CD4-positive, CD25-positive, alpha-beta regulatory T cell (primary cell): ENCODE results near the gene SLC39A7. TPM values are rescaled to one million over a fixed set of nuclear protein-coding genes. Genes with fewer than 3 reads are reported as not detected.

ENCODE experiments used
- ATAC-seq, 2 donors: fragments of 150-1000 bp; cut with Tn5 transposase; one replicate each; pipeline ENCODE4 v1.10.0; 2021; ENCODE audit warnings: low read depth in 2 of 2, moderate number of reproducible peaks in 2 of 2, moderate library complexity in 1 of 2
- DNase-seq, 3 donors: peaks; one replicate each; pipeline versions ENCODE4 v3.0.0 to v3.0.0-alpha.2; 2012 to 2022; ENCODE audit warnings: mixed read lengths in 1 of 3
- H3K27ac ChIP-seq: one replicate; pipeline ENCODE4 v1.7.0; 2013; ENCODE audit warnings: mild to moderate bottlenecking, low read length; ENCODE audit not compliant: insufficient read depth, poor library complexity, severe bottlenecking
- H3K27me3 ChIP-seq: one replicate; pipeline ENCODE4 v1.7.0; 2013; ENCODE audit warnings: low read length; ENCODE audit not compliant: control insufficient read depth, insufficient read depth
- H3K36me3 ChIP-seq: one replicate; pipeline ENCODE4 v1.7.0; 2013; ENCODE audit warnings: mild to moderate bottlenecking, low read length, moderate library complexity; ENCODE audit not compliant: control insufficient read depth, insufficient read depth
- H3K4me1 ChIP-seq: 2 replicates; pipeline ENCODE4 v1.7.0; 2013; ENCODE audit warnings: mild to moderate bottlenecking, low read length; ENCODE audit not compliant: insufficient read depth, control insufficient read depth, poor library complexity, severe bottlenecking
- H3K4me3 ChIP-seq: one replicate; pipeline ENCODE4 v1.7.0; 2013; ENCODE audit warnings: low read depth, mild to moderate bottlenecking, low read length, moderate library complexity
- H3K9me3 ChIP-seq, 2 experiments: 1 replicate in 1 of 2; 2 replicates in 1 of 2; pipeline ENCODE4 v1.7.0; 2013; ENCODE audit warnings: low read length in 2 of 2, mild to moderate bottlenecking in 1 of 2, moderate library complexity in 1 of 2; ENCODE audit not compliant: control insufficient read depth in 2 of 2
- H3K27ac Mint-ChIP-seq, 3 donors: one replicate each; pipeline ENCODE4 v1.8.0; 2020 to 2022; ENCODE audit warnings: mild to moderate bottlenecking in 3 of 3, mixed read lengths in 3 of 3, moderate library complexity in 2 of 3
- H3K27me3 Mint-ChIP-seq: one replicate; pipeline ENCODE4 v1.8.0; 2022; ENCODE audit warnings: mild to moderate bottlenecking, mixed read lengths
- H3K36me3 Mint-ChIP-seq: one replicate; pipeline ENCODE4 v1.8.0; 2020; ENCODE audit warnings: mixed read lengths
- H3K4me1 Mint-ChIP-seq, 4 donors: one replicate each; pipeline ENCODE4 v1.8.0; 2020 to 2022; ENCODE audit warnings: mixed read lengths in 4 of 4, mild to moderate bottlenecking in 1 of 4
- H3K4me3 Mint-ChIP-seq, 4 donors: one replicate each; pipeline ENCODE4 v1.8.0; 2020 to 2022; ENCODE audit warnings: mild to moderate bottlenecking in 4 of 4, mixed read lengths in 4 of 4, moderate library complexity in 3 of 4
- H3K9me3 Mint-ChIP-seq, 7 donors: one replicate each; pipeline ENCODE4 v1.8.0; 2020 to 2022; ENCODE audit warnings: mixed read lengths in 7 of 7, mild to moderate bottlenecking in 3 of 7, moderate library complexity in 2 of 7
- polyA plus RNA-seq, 4 donors: library from polyadenylated mRNA; unstranded; fragments of 300-500 nt; fragmentation: Illumina TruSeq; gene quantifications; one replicate each; pipeline ENCODE4 v1.2.3, GENCODE V29; 2021
- total RNA-seq: library from RNA; stranded (reverse); gene quantifications from one replicate; pipeline ENCODE4 v1.2.3, GENCODE V29; 2022

SLC39A7 gene
- total and polyA plus RNA-seq, 5 donors from 2014 or later = 11.4 to 27.3 (median 24.1) TPM

DNA sequence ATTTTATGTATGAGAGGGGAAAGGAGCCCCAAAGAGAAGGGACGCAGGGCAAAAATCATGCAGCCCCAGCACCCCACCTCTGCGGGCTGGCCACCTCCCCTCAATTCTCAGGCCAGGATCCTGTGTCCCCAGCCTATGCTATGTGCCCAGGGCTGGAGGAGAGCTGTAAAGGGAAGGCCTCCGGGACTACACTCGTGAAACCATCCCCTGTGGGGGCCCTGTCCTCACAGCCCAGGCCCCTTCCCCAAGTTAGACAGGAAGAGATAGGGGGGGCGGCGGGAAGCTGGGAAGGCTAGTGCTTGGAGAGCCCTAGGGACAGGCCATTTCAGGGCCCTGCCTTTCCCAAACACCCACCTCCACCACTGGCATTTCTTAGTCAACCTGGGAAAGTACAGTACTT, 7.0 kb upstream of the SLC39A7 start:
- peaks cover 12% of the 10 kb centered on the region for H3K27me3 ChIP-seq
- H3K4me3 ChIP-seq = no peak overlapping the region
- peak overlapping the region in 1 of 3 donors; percentile 32 for H3K27ac Mint-ChIP-seq

DNA sequence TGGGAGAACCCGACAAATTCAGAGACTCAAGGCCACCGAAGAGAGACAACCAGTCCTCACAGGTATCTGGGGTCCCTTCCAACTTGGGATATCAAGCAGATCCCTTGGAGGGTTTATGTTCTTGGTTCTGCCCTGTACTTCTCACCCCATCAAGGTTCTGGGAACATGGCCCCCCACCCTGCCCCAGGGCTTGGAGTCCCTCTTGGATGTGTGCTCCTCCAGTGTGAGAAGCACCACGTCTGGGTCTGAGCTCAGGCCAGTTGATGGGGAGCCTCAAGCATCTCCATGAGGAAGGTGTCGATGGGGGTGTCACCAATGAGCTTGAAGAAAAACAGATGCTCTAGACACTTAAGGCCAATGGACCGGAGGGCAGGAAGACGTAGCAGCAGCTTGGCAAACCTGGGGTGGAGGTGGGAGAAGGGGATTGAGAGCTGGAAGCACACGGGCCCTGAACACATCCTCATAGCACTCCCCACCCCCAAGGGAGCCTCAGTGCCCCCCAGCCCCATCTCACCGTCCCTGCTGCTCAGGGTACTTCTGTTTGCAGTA, 6.2 kb upstream of the SLC39A7 start:
- H3K27me3 Mint-ChIP-seq = peaks cover 35% of the 10 kb centered on the region
- peaks cover 38% of the 10 kb centered on the region for H3K4me1 ChIP-seq
- no peak overlapping the region for H3K27ac ChIP-seq
- peaks cover 32% of the 10 kb centered on the region for H3K36me3 ChIP-seq
- no peaks in the 10 kb centered on the region for H3K9me3 ChIP-seq
- H3K4me3 ChIP-seq = no peak overlapping the region
- no peak for ATAC-seq
- DNase-seq = no peak
- H3K36me3 Mint-ChIP-seq = peaks cover 24% of the 10 kb centered on the region
- H3K4me1 Mint-ChIP-seq = peaks cover 6 to 62% (median 31%) of the 10 kb centered on the region in 4 donors
- peaks cover 0 to 5% (median 0%) of the 10 kb centered on the region in 7 donors for H3K9me3 Mint-ChIP-seq
- peak overlapping the region in 1 of 4 donors; percentile 66 for H3K4me3 Mint-ChIP-seq
- peak overlapping the region in 1 of 3 donors; percentile 7 for H3K27ac Mint-ChIP-seq
- H3K27me3 ChIP-seq = peaks cover 12% of the 10 kb centered on the region

More for the DNA sequence above, 7.0 kb upstream of the SLC39A7 start:
- peaks cover 32% of the 10 kb centered on the region for H3K36me3 ChIP-seq
- Mint-ChIP-seq H3K4me3 (peak overlapping the region in 3 of 4 donors; percentile 50 to 66 (median 56)), H3K36me3 (peaks cover 24% of the 10 kb centered on the region), H3K4me1 (peaks cover 6 to 53% (median 27%) of the 10 kb centered on the region in 4 donors), H3K27me3 (peaks cover 40% of the 10 kb centered on the region), H3K9me3 (peaks cover 0 to 5% (median 0%) of the 10 kb centered on the region in 7 donors)
- H3K9me3 ChIP-seq = no peaks in the 10 kb centered on the region
- H3K27ac ChIP-seq = no peak overlapping the region
- ATAC-seq (no peak), DNase-seq (no peak)
- H3K4me1 ChIP-seq = peaks cover 30% of the 10 kb centered on the region

DNA sequence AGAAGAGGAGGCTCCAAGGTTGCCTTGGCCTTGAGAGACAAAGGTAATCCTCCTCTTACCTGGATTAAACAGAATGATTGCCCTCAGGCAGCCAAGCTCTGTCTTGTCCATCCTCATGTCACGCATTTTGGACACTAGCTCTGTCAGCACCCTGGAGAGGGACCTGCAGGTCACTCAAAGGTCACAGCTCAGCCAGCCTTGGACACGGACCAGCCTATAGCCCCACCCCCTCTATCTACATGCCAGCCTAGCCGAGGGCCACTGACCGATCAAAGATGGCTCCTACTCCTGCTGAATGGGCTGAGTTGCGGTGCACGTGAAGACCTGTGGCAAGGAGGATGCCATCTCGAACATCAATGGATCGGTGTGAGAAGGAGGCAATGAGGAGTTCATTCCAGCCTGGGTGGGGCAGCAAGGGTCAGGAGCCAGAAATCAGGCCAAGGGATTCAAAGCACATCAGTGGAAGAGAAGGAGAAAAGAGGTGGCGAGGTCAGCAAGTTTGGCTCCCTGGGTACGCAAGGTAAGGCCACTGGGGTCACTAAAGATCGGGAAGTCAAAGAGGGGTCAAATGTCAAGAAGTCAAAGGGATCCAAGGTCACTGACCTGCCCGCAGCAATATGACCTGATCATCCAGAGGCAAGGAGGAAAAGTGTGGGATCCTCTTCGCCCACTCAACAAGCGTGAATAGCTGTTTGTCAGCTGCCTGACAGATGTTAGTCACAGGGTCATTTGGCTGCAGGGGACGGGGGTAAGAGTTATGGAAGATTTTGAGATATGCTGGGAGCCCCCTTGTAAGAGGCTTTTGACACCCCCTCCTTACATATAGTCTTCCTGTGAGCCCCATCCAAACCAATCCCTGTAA, 5.1 kb upstream of the SLC39A7 start:
- H3K9me3 ChIP-seq = no peaks in the 10 kb centered on the region
- H3K4me1 ChIP-seq = peaks cover 41% of the 10 kb centered on the region
- H3K36me3 Mint-ChIP-seq = peaks cover 24% of the 10 kb centered on the region
- H3K4me3 Mint-ChIP-seq = peak overlapping the region in 1 of 4 donors; percentile 66
- no peak for ATAC-seq
- no peak for DNase-seq
- no peak overlapping the region for H3K27ac Mint-ChIP-seq
- no peak overlapping the region for H3K4me3 ChIP-seq
- peaks cover 8% of the 10 kb centered on the region for H3K27me3 ChIP-seq
- peaks cover 24% of the 10 kb centered on the region for H3K27me3 Mint-ChIP-seq
- peaks cover 6 to 64% (median 33%) of the 10 kb centered on the region in 4 donors for H3K4me1 Mint-ChIP-seq
- H3K36me3 ChIP-seq = peaks cover 32% of the 10 kb centered on the region
- H3K9me3 Mint-ChIP-seq = peaks cover 0 to 3% (median 0%) of the 10 kb centered on the region in 7 donors
- no peak overlapping the region for H3K27ac ChIP-seq

DNA sequence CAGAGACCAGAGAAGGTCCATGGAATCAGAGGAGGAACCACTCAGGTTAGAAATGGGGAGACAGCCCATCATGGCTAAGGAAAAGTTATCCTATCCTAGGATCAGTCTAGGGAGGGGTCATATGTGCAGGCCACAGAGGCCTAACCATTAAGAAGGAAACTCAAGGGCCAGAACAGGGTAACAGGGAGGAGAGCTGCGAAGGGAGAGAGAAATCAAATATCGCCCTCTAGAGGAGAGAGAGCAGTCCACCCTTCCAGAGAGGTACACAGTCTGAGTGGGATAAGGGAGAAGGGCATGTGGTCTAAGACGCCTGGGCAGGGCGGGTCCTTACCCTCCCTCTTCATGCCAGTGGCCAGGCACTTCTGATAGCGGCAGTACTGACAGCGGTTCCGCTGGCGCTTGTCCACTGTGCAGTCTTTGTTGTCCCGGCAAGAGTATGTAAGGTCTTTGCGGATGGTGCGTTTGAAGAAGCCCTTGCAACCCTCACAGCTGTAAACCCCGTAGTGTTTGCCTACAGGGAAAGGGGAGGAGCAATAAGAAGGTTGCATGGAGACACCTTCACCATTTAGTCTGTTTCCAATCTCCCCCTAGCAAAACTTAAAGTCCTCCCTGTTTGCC, 3.1 kb upstream of the SLC39A7 start:
- H3K4me1 Mint-ChIP-seq = peaks cover 10 to 71% (median 44%) of the 10 kb centered on the region in 4 donors
- DNase-seq (peak in 2 of 3 donors; percentile 58 to 65), ATAC-seq (peak; percentile 29 to 31)

DNA sequence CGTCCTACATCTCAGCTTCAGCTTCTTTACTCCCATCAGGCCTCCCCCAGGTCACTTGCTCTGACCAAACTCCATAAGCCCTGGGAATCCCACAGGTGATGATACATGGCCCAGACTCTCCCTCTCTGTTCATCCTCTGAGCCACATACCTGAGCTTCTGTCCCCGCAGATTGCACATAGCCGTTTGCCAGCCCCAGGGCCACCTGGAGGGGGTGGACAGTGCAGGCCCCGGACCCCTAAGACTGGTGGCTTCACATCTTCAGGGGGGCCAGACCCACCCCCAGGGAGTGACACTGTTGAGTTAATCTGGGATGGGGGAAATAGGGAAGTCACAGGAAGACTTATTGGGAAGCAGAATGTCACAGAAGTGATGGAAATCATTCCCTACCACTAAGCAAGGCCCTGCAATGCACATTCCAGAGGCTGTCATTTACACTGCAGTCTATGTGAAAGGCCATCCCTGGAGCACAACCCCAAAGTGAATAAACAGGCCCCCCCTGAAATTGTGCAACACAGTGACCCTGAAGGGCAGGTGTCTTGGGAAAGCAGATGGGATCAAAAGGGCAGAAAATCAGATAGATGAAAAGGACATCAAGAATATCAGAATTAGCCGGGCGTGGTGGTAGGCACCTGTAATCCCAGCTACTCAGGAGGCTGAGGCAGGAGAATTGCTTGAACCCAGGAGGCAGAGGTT, 2.4 kb upstream of the SLC39A7 start:
- H3K4me3 Mint-ChIP-seq = peak overlapping the region; percentile 88 to 99 (median 94)
- Histone ChIP-seq H3K4me3 (no peak overlapping the region), H3K4me1 (peaks cover 42% of the 10 kb centered on the region), H3K27ac (no peak overlapping the region), H3K27me3 (no peaks in the 10 kb centered on the region), H3K36me3 (peaks cover 45% of the 10 kb centered on the region), H3K9me3 (no peaks in the 10 kb centered on the region)
- peaks cover 0 to 3% (median 0%) of the 10 kb centered on the region in 7 donors for H3K9me3 Mint-ChIP-seq
- no peaks in the 10 kb centered on the region for H3K27me3 Mint-ChIP-seq
- H3K27ac Mint-ChIP-seq = peak overlapping the region; percentile 90 to 98 (median 93)
- H3K36me3 Mint-ChIP-seq = peaks cover 34% of the 10 kb centered on the region
- no peak for DNase-seq
- peaks cover 10 to 74% (median 47%) of the 10 kb centered on the region in 4 donors for H3K4me1 Mint-ChIP-seq
- no peak for ATAC-seq

More for the DNA sequence above, 3.1 kb upstream of the SLC39A7 start:
- H3K27ac Mint-ChIP-seq = peak overlapping the region; percentile 22 to 98 (median 48)
- Histone ChIP-seq H3K4me3 (no peak overlapping the region), H3K9me3 (no peaks in the 10 kb centered on the region), H3K27me3 (no peaks in the 10 kb centered on the region), H3K27ac (no peak overlapping the region), H3K4me1 (peaks cover 50% of the 10 kb centered on the region), H3K36me3 (peaks cover 38% of the 10 kb centered on the region)
- peaks cover 27% of the 10 kb centered on the region for H3K36me3 Mint-ChIP-seq
- peaks cover 6% of the 10 kb centered on the region for H3K27me3 Mint-ChIP-seq
- peaks cover 0 to 3% (median 0%) of the 10 kb centered on the region in 7 donors for H3K9me3 Mint-ChIP-seq
- H3K4me3 Mint-ChIP-seq = peak overlapping the region; percentile 61 to 98 (median 78)

DNA sequence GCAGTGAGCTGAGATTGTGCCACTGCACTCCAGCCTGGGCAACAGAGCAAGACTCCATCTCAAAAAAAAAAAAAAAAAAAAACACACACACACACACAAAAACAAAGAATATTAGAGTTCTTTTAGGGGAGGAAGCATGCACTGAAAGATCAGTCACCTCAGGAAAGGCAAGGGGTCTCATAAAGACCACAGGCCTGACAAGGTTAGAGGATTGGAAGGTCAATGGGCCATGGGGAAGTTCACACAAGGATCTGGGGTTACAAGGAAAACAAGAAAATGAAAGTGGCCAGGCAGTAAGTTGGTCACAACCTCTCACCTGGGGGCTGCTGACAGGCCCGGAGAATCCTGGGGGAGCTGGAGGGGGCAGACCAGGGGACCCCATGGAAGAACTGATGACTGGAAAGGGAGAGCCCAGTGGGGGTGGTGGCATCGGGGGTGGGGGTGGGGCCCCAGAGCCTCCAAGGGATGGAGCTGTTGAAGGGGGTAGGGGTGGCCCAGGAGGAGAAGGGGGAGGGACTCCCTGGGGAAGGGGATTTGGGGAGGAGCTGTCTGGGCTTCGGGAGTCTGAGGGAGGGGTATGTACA, 1.7 kb upstream of the SLC39A7 start:
- H3K27ac Mint-ChIP-seq = peak overlapping the region; percentile 93 to 98 (median 93)
- H3K27ac ChIP-seq = no peak overlapping the region
- peak overlapping the region; percentile 88 to 99 (median 94) for H3K4me3 Mint-ChIP-seq
- no peaks in the 10 kb centered on the region for H3K9me3 ChIP-seq
- no peaks in the 10 kb centered on the region for H3K27me3 ChIP-seq
- H3K27me3 Mint-ChIP-seq = no peaks in the 10 kb centered on the region
- no peak for DNase-seq
- H3K36me3 ChIP-seq = peaks cover 50% of the 10 kb centered on the region
- peaks cover 36% of the 10 kb centered on the region for H3K36me3 Mint-ChIP-seq
- peak overlapping the region; percentile 87 for H3K4me3 ChIP-seq
- H3K4me1 ChIP-seq = peaks cover 40% of the 10 kb centered on the region
- H3K4me1 Mint-ChIP-seq = peaks cover 10 to 77% (median 48%) of the 10 kb centered on the region in 4 donors
- peaks cover 0 to 3% (median 0%) of the 10 kb centered on the region in 7 donors for H3K9me3 Mint-ChIP-seq
- no peak for ATAC-seq
